HG03039 (cell line): ENCODE measurements around the gene MDFIC2.
"Not testable (repeated sequence)": the region's sequence is repeated elsewhere in the genome, so short reads cannot be mapped to it uniquely, and the experiment has no call there.

Experiments
- ATAC-seq: cut with Tn5 transposase; IDR thresholded peaks from one replicate; pipeline ENCODE4 v1.9.1; 2021; ENCODE audit warnings: mild to moderate bottlenecking, moderate library complexity; ENCODE audit not compliant: unreplicated experiment

MDFIC2 gene

GRCh38 chr3:70264122-70264780, 48.2 kb downstream of the MDFIC2 start:
- no peak for ATAC-seq

GRCh38 chr3:70261283-70261682, 51.2 kb downstream of the MDFIC2 start:
- no peak for ATAC-seq

DNA sequence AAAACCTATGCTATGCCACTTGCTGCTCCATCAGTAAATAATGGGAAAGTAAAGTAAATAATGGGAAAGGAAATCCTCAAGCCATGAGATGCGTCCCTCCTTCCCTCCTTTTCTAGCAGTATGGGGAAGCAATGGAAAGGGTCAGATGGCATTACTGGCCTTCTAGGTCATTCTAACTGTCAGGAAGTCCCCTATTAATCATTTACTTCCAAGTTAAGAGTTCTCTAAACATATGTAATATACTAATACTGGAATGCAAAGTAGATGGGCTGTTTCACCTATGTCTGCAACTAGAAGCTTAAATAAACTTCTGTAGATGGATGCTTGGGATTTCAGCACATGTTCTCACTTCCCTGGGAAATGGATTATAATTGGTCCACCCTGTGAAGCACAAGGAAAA, 55.9 kb downstream of the MDFIC2 start:
- no peak for ATAC-seq

DNA sequence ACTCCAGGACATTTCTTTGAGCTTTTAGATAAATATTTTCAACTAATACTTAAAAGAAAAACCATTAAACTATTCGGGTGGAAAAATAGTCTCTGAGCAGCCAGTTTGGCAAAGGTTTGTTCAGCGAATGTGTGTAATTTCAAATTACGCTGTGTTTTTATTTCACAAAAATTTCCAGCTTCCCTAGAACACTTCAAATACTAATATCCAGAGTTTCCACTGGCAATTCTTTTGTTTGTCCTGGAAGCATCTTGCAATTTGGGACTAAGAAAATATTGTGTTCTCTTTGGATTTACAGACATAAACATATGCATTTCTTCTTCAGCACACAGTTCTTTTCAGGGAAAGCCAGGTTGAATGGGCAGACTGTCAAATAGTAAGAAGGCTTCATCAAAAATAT, 61.9 kb downstream of the MDFIC2 start:
- no peak for ATAC-seq

GRCh38 chr3:70249509-70250160, 62.8 kb downstream of the MDFIC2 start:
- no peak for ATAC-seq

GRCh38 chr3:70248856-70249255, 63.6 kb downstream of the MDFIC2 start:
- no peak for ATAC-seq

DNA sequence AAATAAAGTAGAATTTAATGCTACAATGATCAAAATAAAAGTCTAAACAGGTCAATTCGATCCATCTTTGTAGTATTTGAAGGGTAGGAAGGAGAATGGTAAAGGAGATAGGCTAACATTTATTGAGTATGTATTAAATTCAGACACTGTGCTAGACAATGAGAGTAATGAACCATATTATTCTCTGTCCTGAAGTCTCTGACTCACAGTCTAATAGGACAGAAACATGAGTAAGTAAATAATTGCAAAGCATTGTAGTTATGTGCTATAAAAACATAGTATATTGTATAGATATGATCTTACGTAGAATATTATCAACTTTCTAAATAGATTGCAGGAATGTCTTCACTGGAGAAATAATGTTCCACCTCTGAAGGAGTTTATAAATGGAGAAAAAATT, 64.5 kb downstream of the MDFIC2 start:
- no peak for ATAC-seq

DNA sequence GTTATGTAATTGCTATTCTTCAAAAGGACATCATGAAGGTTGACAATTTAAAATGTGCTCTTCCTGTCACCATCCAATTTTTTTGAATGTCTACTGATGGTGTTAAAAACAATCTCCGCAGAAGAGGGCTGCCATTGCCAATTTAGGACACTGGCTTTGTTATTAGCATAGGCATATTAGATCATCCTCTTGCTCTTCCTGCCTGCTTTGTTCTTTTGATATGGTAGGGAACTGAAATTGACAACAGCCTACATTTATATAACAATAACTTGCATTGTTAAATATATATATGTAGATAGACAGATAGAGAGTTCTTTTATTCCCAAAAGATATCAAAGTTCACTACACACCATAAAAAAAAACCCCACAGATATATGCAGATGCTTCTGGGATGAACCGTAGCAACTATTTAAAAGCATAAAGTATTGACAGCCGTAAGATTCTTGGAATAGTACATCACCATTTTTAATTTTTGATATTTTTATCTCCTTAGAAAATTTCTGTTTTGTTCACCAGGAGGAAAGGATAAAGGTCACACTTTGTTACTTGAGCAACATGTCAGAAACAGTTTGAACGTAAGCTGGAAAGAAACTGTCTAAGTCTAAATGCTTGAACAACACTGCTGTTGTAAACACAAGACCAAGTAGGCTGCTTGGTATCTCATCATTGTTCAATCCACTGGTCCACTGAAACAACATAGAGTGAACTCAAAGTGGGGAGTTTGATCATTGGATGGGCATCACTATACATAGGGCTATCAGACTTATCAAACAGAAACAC, 66.5 kb downstream of the MDFIC2 start:
- no peak for ATAC-seq

- ATAC-seq = no peak
These were observed 68.0 kb downstream of the MDFIC2 start for GRCh38 chr3:70244422-70244821.

- no peak for ATAC-seq
These were observed 70.0 kb downstream of the MDFIC2 start for GRCh38 chr3:70242297-70242882.

DNA sequence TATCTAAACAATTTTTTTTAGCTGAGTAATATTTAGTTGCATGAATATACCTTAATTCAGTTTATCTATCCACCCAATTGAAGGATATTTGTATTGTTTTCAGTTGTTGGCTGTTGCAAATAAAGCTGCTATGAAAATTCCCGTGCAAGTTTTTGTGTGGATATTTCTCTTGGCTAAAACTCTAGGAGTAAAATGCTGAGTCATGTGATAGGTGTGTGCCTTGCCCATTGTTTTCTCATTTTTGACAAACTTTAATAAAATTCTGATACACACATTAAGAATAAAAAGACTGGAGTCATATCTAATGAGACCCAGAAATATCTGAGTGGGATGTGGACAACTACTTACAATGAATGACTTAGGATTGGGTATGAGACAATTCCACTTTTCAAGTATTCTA, 78.6 kb downstream of the MDFIC2 start:
- ATAC-seq = no peak

DNA sequence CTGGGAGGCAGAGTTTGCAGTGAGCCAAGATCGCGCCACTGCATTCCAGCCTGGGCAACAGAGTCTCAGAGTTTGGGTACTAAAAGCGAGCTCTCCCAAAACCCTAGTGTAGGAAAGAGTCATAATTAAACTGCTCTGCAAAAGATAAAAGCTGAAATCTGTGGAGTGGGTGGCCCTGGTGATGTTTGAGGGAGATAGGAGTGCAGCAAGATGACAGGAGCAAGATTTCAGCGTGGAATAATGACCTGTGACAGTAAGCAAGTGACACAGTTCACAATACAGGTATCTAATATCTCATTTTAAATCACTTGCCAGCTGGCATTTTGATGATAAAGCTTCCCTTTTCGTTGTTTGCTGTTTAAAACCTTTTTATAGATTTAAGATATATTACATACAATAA, 79.3 kb downstream of the MDFIC2 start:
- no peak for ATAC-seq

- ATAC-seq = no peak
These were observed 81.2 kb downstream of the MDFIC2 start for GRCh38 chr3:70231266-70231701.

DNA sequence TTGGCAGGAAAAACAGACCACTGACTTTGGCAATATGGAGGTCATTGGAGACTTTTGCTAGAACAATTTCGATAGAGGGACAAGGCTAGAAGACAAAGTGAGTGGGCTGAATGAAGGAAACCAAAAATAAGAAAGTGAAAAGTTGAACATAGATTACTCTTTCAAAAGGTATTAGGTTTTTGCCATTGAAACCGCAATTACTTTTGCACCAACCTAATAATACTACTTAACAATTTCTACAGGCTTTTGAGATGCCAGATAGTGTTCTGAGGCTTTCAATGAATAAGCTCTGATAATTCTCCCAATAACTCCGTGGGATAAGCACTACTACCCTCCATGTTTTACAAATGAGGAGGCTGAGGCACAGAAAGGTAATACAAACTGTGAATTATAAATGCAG, 85.0 kb downstream of the MDFIC2 start:
- no peak for ATAC-seq

DNA sequence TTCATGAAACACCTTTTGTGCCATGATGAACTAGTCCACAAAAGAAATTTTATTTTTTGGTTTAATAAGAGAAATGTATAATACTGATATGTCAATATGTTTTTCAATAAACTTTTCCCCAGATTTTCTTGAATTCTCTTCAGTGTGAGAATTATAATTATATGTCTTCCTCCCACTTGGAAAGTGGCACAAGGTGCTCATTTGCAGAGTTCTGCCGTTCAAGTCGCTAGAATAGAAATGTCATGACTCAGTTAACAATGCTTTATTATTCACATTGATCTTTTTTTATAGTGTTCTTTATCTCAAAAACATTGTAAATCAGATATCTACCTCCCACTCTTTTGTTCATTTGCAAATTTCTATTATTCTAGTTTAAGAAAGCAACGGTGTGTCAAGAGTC, 87.3 kb downstream of the MDFIC2 start:
- no peak for ATAC-seq

DNA sequence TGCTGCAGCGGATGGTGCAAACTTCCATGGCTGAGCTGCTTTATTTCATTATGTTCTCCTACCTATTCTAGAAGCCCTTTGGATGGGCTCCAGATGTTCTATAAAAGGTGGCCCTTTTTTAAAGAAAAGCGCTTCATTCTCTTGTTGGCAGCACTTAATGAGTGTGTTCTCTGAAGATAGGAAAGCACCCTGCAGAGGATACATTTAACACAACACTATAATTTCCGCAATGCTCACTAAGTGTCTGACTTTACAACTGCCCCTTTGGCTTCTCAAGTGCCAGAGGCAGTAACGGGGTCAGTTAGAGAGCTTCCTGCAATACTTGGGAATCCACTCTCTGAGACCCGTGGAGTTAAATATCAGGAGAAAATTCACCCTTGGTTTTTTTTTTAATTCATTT, 88.1 kb downstream of the MDFIC2 start:
- no peak for ATAC-seq

- no peak for ATAC-seq
These were observed 94.0 kb downstream of the MDFIC2 start for GRCh38 chr3:70218471-70218870.

GRCh38 chr3:70211274-70211673, 101.2 kb downstream of the MDFIC2 start:
- not testable (repeated sequence) for ATAC-seq

DNA sequence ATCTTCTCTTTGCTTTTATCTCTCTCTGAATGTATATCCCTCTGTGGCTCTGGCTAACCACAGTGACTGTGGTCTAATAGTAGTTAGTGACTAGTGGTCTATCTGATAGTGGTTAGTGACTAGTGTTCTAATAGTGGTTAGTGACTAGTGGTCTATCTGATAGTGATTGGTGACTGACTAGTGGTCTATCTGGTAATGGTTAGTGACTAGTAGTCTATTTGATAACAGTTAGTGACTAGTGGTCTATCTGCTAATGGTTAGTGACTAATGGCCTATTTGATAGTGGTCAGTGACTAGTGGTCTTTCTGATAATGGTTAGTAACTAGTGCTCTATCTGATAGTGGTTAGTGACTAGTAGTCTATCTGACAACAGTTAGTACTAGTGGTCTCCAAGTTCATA, 110.5 kb downstream of the MDFIC2 start:
- no peak for ATAC-seq

GRCh38 chr3:70189884-70190473, 122.5 kb downstream of the MDFIC2 start:
- no peak for ATAC-seq

DNA sequence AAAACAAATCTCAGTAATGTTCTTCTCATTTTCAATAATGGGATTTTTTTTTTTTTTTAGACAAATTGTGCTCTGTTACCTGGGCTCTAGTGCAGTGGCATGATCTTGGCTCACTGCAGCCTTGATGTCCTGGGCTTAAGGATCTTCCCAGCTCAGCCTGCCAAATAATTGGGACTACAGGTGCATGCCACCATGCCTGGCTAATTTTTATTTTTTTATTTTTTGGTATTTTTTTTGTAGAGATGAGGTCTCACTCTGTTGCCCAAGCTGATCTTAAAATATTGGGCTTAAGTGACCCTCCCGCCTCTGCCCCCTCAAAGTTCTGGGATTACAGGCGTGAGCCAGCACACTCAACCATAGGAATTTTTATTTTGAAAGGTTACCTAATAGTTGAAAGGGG, 126.2 kb downstream of the MDFIC2 start:
- ATAC-seq = no peak
